Mesendoderm (in vitro differentiated cells): ENCODE measurements around the gene ANKS3.

Source experiments
- DNase-seq: peaks from one replicate; pipeline ENCODE4 v3.0.0; 2013
- H2AK5ac ChIP-seq: 2 replicates; pipeline ENCODE4 v1.6.1; 2013; ENCODE audit warnings: low read length, inconsistent platforms
- H2BK120ac ChIP-seq: 2 replicates; pipeline ENCODE4 v1.6.1; 2013; ENCODE audit warnings: low read depth, mild to moderate bottlenecking, low read length, moderate library complexity, mixed read lengths
- H2BK15ac ChIP-seq: replicated peaks from 2 replicates; pipeline ENCODE4 v1.6.1; 2013; ENCODE audit warnings: low read depth, mild to moderate bottlenecking, moderate library complexity
- H2BK5ac ChIP-seq: 2 replicates; pipeline ENCODE4 v1.6.1; 2013; ENCODE audit warnings: low read length, inconsistent platforms
- H3K18ac ChIP-seq: 2 replicates; pipeline ENCODE4 v1.6.1; 2013; ENCODE audit warnings: mild to moderate bottlenecking, low read length, mixed read lengths
- H3K23ac ChIP-seq: one replicate; pipeline ENCODE4 v1.6.1; 2013; ENCODE audit warnings: low read length
- H3K27ac ChIP-seq: 2 replicates; pipeline ENCODE4 v1.5.1; 2013; ENCODE audit warnings: low read depth, mild to moderate bottlenecking, inconsistent platforms, low read length, moderate library complexity
- H3K27me3 ChIP-seq: 2 replicates; pipeline ENCODE4 v1.6.1; 2013; ENCODE audit warnings: low read length, control low read depth, mild to moderate bottlenecking, inconsistent platforms; ENCODE audit not compliant: insufficient read depth, poor library complexity
- H3K36me3 ChIP-seq: 2 replicates; pipeline ENCODE4 v1.6.1; 2013; ENCODE audit warnings: low read length, inconsistent platforms; ENCODE audit not compliant: control insufficient read depth, insufficient read depth
- H3K4ac ChIP-seq: one replicate; pipeline ENCODE4 v1.6.1; 2013; ENCODE audit warnings: low read depth, mild to moderate bottlenecking, low read length, moderate library complexity
- H3K4me1 ChIP-seq: 2 replicates; pipeline ENCODE4 v1.6.1; 2013; ENCODE audit warnings: low read depth, low read length, inconsistent platforms; ENCODE audit not compliant: control insufficient read depth
- H3K4me2 ChIP-seq: 2 replicates; pipeline ENCODE4 v1.6.1; 2013; ENCODE audit warnings: low read length
- H3K4me3 ChIP-seq: 2 replicates; pipeline ENCODE4 v1.5.1; 2013; ENCODE audit warnings: mild to moderate bottlenecking, low read length
- H3K56ac ChIP-seq: one replicate; pipeline ENCODE4 v1.6.1; 2013; ENCODE audit warnings: low read length
- H3K79me1 ChIP-seq: 2 replicates; pipeline ENCODE4 v1.6.1; 2013; ENCODE audit warnings: low read length, inconsistent platforms
- H3K79me2 ChIP-seq: 2 replicates; pipeline ENCODE4 v1.6.1; 2013; ENCODE audit warnings: mild to moderate bottlenecking, low read length; ENCODE audit not compliant: control insufficient read depth, insufficient read depth
- H3K9ac ChIP-seq: 2 replicates; pipeline ENCODE4 v1.6.1; 2013; ENCODE audit warnings: low read length, inconsistent platforms
- H4K5ac ChIP-seq: one replicate; pipeline ENCODE4 v1.6.1; 2013; ENCODE audit warnings: low read length
- H4K8ac ChIP-seq: one replicate; pipeline ENCODE4 v1.6.1; 2013; ENCODE audit warnings: low read depth, mild to moderate bottlenecking, control low read depth, low read length, moderate library complexity
- WGBS: extraction: QIAGEN DNeasy Blood & Tissue Kit; methylation state at CpG from one replicate; pipeline ENCODE4 v1.1.7; 2013; ENCODE audit warnings: low lambda C conversion rate, missing lambda C conversion rate; ENCODE audit not compliant: insufficient coverage; ENCODE audit errors: extremely low coverage; 5-methylcytosine and 5-hydroxymethylcytosine counted together

Gene ANKS3

GRCh38 chr16:4728676-4729075 lies 5.4 kb downstream of the ANKS3 start:
- H2AK5ac ChIP-seq, result no peak overlapping the region
- no peak overlapping the region for H3K56ac ChIP-seq
- H2BK5ac ChIP-seq, result no peak overlapping the region
- no peak overlapping the region for H3K4me3 ChIP-seq
- no peak overlapping the region for H3K4ac ChIP-seq
- H3K23ac ChIP-seq, result no peak overlapping the region
- peaks cover 13% of the 10 kb centered on the region for H3K36me3 ChIP-seq
- no peak overlapping the region for H3K27ac ChIP-seq
- DNase-seq, result no peak
- H3K79me2 ChIP-seq, result peaks cover 9% of the 10 kb centered on the region
- H3K18ac ChIP-seq, result no peak overlapping the region
- H3K4me1 ChIP-seq, result no peaks in the 10 kb centered on the region
- WGBS, result no CpG with 5 or more reads among the region's 8 CpGs
- no peak overlapping the region for H2BK15ac ChIP-seq
- H2BK120ac ChIP-seq, result no peak overlapping the region
- no peaks in the 10 kb centered on the region for H3K27me3 ChIP-seq
- H3K4me2 ChIP-seq, result no peak overlapping the region
- H3K9ac ChIP-seq, result no peak overlapping the region
- no peak overlapping the region for H4K5ac ChIP-seq
- H3K79me1 ChIP-seq, result peaks cover 12% of the 10 kb centered on the region
- H4K8ac ChIP-seq, result no peak overlapping the region

GRCh38 chr16:4726616-4727015 lies 7.5 kb downstream of the ANKS3 start:
- H3K36me3 ChIP-seq, result peaks cover 13% of the 10 kb centered on the region
- WGBS, result no CpG with 5 or more reads among the region's 18 CpGs
- no peak for DNase-seq

GRCh38 chr16:4724661-4725270 lies 9.3 kb downstream of the ANKS3 start:
- no peaks in the 10 kb centered on the region for H3K4me1 ChIP-seq
- H3K79me2 ChIP-seq, result no peaks in the 10 kb centered on the region
- H3K36me3 ChIP-seq, result peaks cover 13% of the 10 kb centered on the region
- no peak overlapping the region for H3K27ac ChIP-seq
- no peak overlapping the region for H3K4me3 ChIP-seq
- no peak overlapping the region for H2AK5ac ChIP-seq
- no peak overlapping the region for H2BK15ac ChIP-seq
- no peak overlapping the region for H3K56ac ChIP-seq
- no peak overlapping the region for H3K23ac ChIP-seq
- WGBS, result no CpG with 5 or more reads among the region's 11 CpGs
- H4K8ac ChIP-seq, result no peak overlapping the region
- H3K18ac ChIP-seq, result no peak overlapping the region
- no peak overlapping the region for H3K4me2 ChIP-seq
- no peaks in the 10 kb centered on the region for H3K27me3 ChIP-seq
- H3K4ac ChIP-seq, result no peak overlapping the region
- H3K79me1 ChIP-seq, result peaks cover 4% of the 10 kb centered on the region
- no peak overlapping the region for H3K9ac ChIP-seq
- H2BK120ac ChIP-seq, result no peak overlapping the region
- no peak overlapping the region for H4K5ac ChIP-seq
- H2BK5ac ChIP-seq, result no peak overlapping the region
- no peak for DNase-seq

More at GRCh38 chr16:4726616-4727015, 7.5 kb downstream of the ANKS3 start:
- Histone ChIP-seq H3K27ac (no peak overlapping the region), H2BK15ac (no peak overlapping the region), H4K8ac (no peak overlapping the region), H2AK5ac (no peak overlapping the region), H3K23ac (no peak overlapping the region), H3K4me1 (no peaks in the 10 kb centered on the region), H4K5ac (no peak overlapping the region), H3K27me3 (no peaks in the 10 kb centered on the region), H3K79me2 (no peaks in the 10 kb centered on the region), H3K18ac (no peak overlapping the region), H3K4me3 (no peak overlapping the region), H3K56ac (no peak overlapping the region), H3K9ac (no peak overlapping the region), H3K79me1 (peaks cover 6% of the 10 kb centered on the region), H3K4ac (no peak overlapping the region), H2BK120ac (no peak overlapping the region), H3K4me2 (no peak overlapping the region), H2BK5ac (no peak overlapping the region)

DNA sequence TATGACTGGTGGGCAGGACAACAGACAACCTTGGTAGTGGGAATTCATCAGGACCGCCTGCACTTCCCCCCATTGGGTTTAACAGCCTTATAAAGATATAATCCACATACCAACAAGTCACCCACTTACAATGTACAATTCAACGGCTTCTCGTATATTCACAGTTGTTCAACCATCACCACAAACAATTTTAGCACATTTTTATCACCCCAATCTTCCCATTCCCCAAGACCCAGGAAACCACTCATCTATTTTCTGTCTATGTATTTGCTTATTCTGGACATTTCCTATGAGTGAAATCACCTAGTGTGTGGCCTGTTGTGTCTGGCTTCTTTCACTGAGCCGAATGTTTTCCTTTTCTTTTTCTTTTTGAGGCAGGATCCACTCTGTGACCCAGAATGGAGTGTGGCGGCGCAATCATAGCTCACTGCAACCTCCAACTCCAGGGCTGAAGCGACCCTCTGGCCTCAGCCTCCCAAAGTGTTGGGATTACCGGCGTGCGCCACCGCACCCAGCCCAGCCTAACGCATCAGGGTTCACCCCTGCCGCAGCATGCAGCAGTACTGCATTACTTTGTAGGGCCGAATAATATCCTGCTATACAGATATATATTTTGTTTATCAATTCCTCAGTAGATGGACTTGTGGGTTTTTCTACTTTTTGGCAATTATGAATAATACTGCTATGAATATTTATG lies 10.9 kb downstream of the ANKS3 start:
- Histone ChIP-seq H3K36me3 (peaks cover 11% of the 10 kb centered on the region), H3K4me3 (no peak overlapping the region), H2BK15ac (no peak overlapping the region), H3K27me3 (no peaks in the 10 kb centered on the region), H2AK5ac (no peak overlapping the region), H3K4me1 (peaks cover 3% of the 10 kb centered on the region), H3K79me2 (no peaks in the 10 kb centered on the region), H3K18ac (no peak overlapping the region), H3K4ac (no peak overlapping the region), H3K23ac (no peak overlapping the region), H3K4me2 (no peak overlapping the region), H3K56ac (no peak overlapping the region), H3K79me1 (peaks cover 2% of the 10 kb centered on the region), H4K5ac (no peak overlapping the region), H2BK5ac (no peak overlapping the region), H4K8ac (no peak overlapping the region), H2BK120ac (no peak overlapping the region), H3K27ac (no peak overlapping the region), H3K9ac (no peak overlapping the region)
- no CpG with 5 or more reads among the region's 14 CpGs for WGBS
- no peak for DNase-seq

- Histone ChIP-seq H3K18ac (no peak overlapping the region), H3K23ac (no peak overlapping the region), H3K36me3 (no peaks in the 10 kb centered on the region), H3K4ac (no peak overlapping the region), H3K79me2 (no peaks in the 10 kb centered on the region), H2BK120ac (no peak overlapping the region), H3K9ac (no peak overlapping the region), H2BK15ac (no peak overlapping the region), H4K8ac (no peak overlapping the region), H3K27ac (peak overlapping the region; percentile 55), H4K5ac (no peak overlapping the region), H3K4me1 (peaks cover 3% of the 10 kb centered on the region), H3K56ac (no peak overlapping the region), H3K79me1 (no peaks in the 10 kb centered on the region), H3K4me2 (no peak overlapping the region), H2AK5ac (no peak overlapping the region), H3K4me3 (no peak overlapping the region), H3K27me3 (no peaks in the 10 kb centered on the region), H2BK5ac (no peak overlapping the region)
- WGBS, result no CpG with 5 or more reads among the region's 5 CpGs
- peak; percentile 34 for DNase-seq
Measured at GRCh38 chr16:4718466-4718865, 15.6 kb downstream of the ANKS3 start.
